ENCODE measurements around the gene BRD4.
"Not testable (repeated sequence)": the region's sequence is repeated elsewhere in the genome, so short reads cannot be mapped to it uniquely, and the experiment has no call there.

The BRD4 gene

DNA sequence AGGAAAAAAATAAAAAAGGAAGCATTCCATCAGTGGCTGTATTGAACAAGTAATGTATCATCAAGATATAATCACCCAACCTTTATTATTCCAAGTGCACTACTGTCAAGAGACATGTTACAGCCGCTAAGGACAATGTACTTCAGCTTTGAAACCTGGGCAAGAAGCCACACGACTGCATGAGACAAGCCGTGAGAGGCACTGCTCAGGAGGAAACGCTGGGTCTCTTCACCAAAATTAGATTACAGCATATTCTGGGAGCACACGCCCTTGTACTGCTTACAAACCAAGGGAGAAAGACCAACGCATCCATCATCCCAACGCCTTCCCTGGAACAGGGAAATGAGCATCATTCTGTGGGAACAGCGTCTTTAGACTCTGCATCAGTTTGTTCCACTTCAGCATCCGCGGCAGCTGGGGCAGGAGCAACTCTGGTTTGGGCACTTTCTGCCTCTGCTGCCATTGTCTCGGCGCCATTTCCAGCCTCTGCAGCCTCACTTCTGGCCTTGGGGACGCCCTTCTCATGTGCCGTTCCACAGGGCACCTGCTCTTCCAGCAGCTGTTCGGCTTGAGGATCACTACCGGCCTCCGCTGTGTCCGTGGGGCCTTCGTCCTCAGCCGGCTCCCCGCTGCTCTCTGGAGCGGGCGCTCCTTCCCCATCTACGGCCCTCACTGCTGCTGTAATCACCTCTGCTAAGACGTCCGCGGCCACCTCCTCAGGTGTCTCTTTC, 22.4 kb upstream of the BRD4 start:
- TF ChIP-seq POLR2AphosphoS5 (IDR thresholded peaks at IDR 0.05; ENCODE audit: low read depth, low read length), result 0 out of 2 replicates have a peak, but pooled peaks have one; percentile 46
- TF ChIP-seq TAF1 (IDR thresholded peaks at IDR 0.05; ENCODE audit: borderline replicate concordance, low read depth, low read length), result no peak
- no peak for DNase-seq (ENCODE audit: insufficient read length)
- no peak for FAIRE-seq

- DNase-seq (ENCODE audit: insufficient read length), result no peak
- FAIRE-seq, result no peak
Measured at GRCh38 chr19:15353908-15354307, 21.6 kb upstream of the BRD4 start.

DNA sequence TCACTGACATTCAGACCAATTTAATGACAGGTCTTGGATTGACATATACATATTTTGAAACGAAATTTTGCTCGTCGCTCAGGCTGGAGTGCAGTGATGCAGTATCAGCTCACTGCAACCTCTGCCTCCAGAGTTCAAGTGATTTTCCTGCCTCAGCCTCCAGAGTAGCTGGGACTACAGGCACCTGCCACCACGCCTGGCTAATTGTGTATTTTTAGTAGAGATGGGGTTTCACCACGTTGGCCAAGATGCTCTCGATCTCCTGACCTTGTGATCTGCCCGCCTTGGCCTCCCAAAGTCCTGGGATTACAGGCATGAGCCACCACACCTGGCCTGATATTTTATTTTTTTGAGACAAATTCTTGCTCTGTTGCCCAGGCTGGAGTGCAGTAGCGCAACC, 20.2 kb upstream of the BRD4 start:
- DNase-seq (ENCODE audit: insufficient read length); FAIRE-seq: not testable (repeated sequence)

More at GRCh38 chr19:15353908-15354307, 21.6 kb upstream of the BRD4 start:
- no peak for TF ChIP-seq POLR2A (IDR thresholded peaks at IDR 0.05; ENCODE audit: low read depth, low read length)
- TF ChIP-seq TAF1 (IDR thresholded peaks at IDR 0.05; ENCODE audit: borderline replicate concordance, low read depth, low read length), result no peak
- TF ChIP-seq POLR2AphosphoS5 (IDR thresholded peaks at IDR 0.05; ENCODE audit: low read depth, low read length), result no peak

GRCh38 chr19:15341328-15341727, 9.0 kb upstream of the BRD4 start:
- not testable (repeated sequence) for DNase-seq (ENCODE audit: insufficient read length); FAIRE-seq

GRCh38 chr19:15340086-15340485, 7.7 kb upstream of the BRD4 start:
- FAIRE-seq (no peak), DNase-seq (ENCODE audit: insufficient read length) (no peak)
- TF ChIP-seq TAF1 (IDR thresholded peaks at IDR 0.05; ENCODE audit: borderline replicate concordance, low read depth, low read length), result no peak
- no peak for TF ChIP-seq POLR2A (IDR thresholded peaks at IDR 0.05; ENCODE audit: low read depth, low read length)
- TF ChIP-seq POLR2AphosphoS5 (IDR thresholded peaks at IDR 0.05; ENCODE audit: low read depth, low read length), result no peak

- TF ChIP-seq POLR2AphosphoS5 (IDR thresholded peaks at IDR 0.05; ENCODE audit: low read depth, low read length), result no peak
- TF ChIP-seq TAF1 (IDR thresholded peaks at IDR 0.05; ENCODE audit: borderline replicate concordance, low read depth, low read length), result no peak
- TF ChIP-seq POLR2A (IDR thresholded peaks at IDR 0.05; ENCODE audit: low read depth, low read length), result no peak
- no peak for FAIRE-seq
- DNase-seq (ENCODE audit: insufficient read length), result no peak
Measured at GRCh38 chr19:15337202-15337601, 4.9 kb upstream of the BRD4 start.

GRCh38 chr19:15335992-15336391, 3.7 kb upstream of the BRD4 start:
- FAIRE-seq; DNase-seq (ENCODE audit: insufficient read length): not testable (repeated sequence)

DNA sequence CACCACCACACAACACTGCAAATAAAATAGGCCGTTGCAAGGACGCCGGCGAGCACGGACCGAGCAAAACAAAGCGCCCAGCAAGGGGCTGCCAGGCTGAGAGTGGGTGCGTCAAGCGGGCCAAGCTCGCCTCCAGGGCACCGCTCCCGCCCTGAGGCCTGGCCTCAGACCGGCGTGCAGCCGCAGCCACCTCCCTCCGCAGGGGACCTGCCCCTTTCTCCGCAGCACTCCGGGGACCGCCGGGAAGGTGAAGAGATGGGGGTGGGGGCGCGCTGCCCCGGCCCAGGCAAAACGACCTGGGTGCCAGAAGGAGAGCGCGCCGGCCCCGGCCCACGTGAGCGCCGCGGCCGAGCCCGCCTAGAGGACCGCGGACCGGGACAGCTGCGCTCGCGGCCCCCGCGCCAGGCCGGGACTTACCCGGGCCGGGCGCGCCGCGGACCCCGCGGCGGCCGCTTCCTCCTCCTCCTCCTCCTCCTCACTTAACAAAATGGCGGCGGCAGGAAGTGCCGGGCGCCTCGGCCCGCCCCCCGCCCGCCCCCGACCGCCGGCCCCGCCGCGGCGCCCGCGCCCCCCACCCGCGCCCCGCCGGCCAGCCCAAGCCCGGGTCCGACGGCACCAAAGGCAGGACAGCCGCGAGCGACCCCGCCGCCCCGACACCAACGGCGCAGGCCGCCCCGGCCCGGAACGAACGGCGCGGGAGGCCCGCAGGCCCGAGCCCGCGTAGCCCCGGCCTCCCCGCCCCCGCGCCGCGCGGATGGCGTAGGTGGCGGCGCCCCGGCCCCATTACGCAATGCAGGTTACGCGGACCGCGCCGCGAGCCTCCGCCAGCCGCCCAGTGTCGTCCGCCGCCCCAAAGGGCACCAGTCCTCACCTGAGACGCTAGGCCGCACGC, 674 bp downstream of the BRD4 start:
- TF ChIP-seq POLR2A (IDR thresholded peaks at IDR 0.05; ENCODE audit: low read depth, low read length) (0 out of 2 replicates have a peak, but pooled peaks have one; percentile 44), POLR2AphosphoS5 (IDR thresholded peaks at IDR 0.05; ENCODE audit: low read depth, low read length) (no peak), TAF1 (IDR thresholded peaks at IDR 0.05; ENCODE audit: borderline replicate concordance, low read depth, low read length) (0 out of 2 replicates have a peak, but pooled peaks have one; percentile 32)
- FAIRE-seq (peak; percentile 53), DNase-seq (ENCODE audit: insufficient read length) (peak; percentile 54)

DNA sequence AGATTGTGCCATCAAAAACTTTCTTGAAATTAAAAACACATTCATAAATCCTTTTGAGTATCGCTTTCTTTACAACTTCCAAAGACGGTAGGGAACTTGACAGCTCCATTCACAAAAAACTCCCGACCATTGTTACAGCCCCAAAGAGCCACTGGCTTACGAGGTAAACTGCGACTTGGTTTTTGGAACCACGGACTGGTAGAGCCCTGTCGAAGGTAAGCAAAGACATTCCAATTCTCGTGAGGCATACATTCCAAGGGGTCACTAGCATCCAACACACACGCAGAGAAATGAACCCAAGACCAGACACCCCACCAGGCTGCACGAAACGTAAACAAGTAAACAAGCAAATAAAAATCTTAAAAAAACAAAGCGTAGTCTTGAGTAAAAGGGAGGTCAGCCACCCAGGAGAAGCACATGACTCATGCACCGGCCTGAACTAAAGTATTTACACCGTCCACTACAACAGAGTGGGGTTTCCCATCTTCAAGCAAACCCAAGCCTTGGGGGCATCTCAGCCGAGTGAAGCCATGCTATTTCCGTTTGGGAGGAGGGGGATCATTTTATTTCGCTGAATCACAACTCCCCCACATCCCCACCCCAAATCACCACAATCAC, 1.4 kb downstream of the BRD4 start:
- FAIRE-seq (no peak), DNase-seq (ENCODE audit: insufficient read length) (no peak)
- TF ChIP-seq TAF1 (IDR thresholded peaks at IDR 0.05; ENCODE audit: borderline replicate concordance, low read depth, low read length) (no peak), POLR2AphosphoS5 (IDR thresholded peaks at IDR 0.05; ENCODE audit: low read depth, low read length) (no peak), POLR2A (IDR thresholded peaks at IDR 0.05; ENCODE audit: low read depth, low read length) (no peak)

- FAIRE-seq, result no peak
Measured at GRCh38 chr19:15328312-15328711, 4.0 kb downstream of the BRD4 start.

DNA sequence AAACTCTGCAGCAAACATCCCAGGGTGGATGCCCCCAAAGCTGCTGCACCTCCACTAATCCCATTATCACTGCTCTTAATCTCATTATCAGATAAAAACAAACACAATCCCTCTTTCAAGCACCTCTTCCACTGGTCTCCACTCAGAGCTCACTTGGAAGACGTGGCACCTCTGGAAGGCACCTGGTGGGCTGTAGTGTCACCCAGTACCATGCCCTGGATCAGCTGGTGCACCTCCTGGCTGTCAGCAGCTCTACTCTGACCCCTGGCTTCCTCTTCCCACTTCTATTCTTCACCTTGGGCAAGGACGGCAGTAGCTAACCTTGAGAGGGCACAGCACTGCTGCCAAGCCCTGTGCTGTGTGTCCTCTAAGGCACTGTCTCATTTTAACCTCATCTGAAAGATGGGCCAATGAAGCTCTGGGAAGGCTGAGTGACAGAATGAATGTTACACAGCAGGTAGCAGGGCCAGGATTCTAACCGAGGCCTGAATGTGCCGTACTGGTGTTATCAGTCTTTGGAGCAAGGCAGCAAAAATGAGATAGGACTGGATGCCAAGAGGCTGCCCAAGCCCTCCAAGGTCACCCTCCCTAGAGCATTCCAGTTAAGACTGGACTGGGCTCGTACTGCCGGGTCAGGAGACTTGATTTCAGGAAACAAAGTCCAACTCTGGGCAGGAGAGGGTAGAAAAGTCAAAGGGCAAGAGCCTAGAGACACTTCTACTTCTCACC, 7.4 kb downstream of the BRD4 start:
- peak; percentile 67 for TF ChIP-seq POLR2AphosphoS5 (IDR thresholded peaks at IDR 0.05; ENCODE audit: low read depth, low read length)
- no peak for TF ChIP-seq POLR2A (IDR thresholded peaks at IDR 0.05; ENCODE audit: low read depth, low read length)
- FAIRE-seq, result no peak
- DNase-seq (ENCODE audit: insufficient read length), result no peak

More at GRCh38 chr19:15328312-15328711, 4.0 kb downstream of the BRD4 start:
- DNase-seq (ENCODE audit: insufficient read length), result no peak
- TF ChIP-seq POLR2A (IDR thresholded peaks at IDR 0.05; ENCODE audit: low read depth, low read length), result no peak
